GM19455 (cell line): ENCODE results near the gene OTUB1.
"Not testable (repeated sequence)": the region's sequence is repeated elsewhere in the genome, so short reads cannot be mapped to it uniquely, and the experiment has no call there.

Source experiments
- ATAC-seq: cut with Tn5 transposase; IDR thresholded peaks from one replicate; pipeline ENCODE4 v1.9.1; 2021; ENCODE audit not compliant: unreplicated experiment

Gene OTUB1

DNA sequence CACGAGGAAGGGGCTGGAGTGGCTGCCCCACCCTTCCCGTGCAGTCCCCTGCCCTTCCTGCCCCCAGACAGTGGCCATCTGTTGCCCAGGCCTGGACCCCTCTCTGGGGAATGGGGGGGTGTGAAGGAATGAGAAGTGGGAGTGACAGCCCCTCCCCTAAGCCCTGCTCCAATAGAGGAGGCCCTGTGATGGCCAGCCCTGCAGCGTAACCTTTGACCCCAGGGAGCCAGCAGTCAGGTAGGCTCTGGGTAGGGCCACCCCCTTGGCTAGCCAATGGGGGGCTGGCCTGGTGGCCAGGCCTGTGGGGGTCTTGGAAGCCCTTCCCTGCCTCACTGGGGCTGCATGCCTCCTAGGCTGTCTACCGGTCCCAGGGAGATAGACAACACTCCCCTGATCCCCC is 56.1 kb downstream of the OTUB1 start:
- no peak for ATAC-seq

DNA sequence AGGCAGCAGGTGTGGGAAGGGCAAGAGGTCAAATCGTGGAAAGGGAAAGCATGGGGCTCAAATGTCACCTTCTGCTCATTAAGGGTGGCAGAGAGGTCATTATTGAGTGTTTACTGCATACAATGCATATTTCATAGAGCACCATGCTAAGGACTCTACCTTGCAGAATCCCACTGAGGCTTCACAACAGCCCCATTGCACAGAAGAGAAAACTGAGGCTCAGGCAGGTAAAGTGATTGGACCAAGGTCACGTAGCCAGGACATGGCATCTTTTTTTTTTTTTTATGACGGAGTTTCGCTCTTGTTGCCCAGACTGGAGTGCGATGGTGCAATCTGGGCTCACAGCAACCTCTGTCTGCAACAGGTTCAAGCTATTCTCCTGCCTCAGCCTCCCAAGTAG is 57.3 kb downstream of the OTUB1 start:
- ATAC-seq, result no peak

DNA sequence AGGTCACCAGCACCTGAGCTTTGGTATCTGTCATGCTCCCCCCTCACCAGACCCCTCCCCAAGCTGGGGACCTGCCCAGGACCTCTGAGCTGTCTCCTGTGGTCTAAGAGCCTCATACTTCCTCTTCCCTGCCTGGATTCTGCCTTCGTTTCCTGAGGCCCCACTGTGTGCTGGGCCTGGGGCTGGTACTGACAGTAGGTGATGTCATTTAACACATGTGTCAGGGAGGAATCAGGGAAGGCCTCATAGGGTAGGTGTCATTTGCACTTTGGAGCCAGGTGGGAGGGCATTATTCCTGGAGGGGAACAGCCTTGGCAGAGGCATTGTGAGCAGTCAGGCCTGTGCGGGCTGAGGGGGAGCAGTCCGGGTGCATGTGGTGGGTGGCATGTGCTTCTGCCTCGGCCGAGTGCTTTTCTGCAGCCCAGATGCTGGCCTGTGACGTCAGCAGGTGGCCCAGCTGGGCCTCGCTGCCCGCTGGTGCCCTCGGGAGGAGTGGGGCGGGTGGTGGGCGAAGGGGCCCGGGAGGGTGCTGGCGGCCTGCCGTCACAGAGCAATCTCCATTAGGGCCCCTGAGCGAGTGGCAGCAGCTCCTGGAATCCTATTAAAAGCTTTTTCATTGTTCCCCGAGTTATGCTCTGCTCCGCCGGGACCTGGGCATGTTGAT is 58.6 kb downstream of the OTUB1 start:
- ATAC-seq, result no peak

DNA sequence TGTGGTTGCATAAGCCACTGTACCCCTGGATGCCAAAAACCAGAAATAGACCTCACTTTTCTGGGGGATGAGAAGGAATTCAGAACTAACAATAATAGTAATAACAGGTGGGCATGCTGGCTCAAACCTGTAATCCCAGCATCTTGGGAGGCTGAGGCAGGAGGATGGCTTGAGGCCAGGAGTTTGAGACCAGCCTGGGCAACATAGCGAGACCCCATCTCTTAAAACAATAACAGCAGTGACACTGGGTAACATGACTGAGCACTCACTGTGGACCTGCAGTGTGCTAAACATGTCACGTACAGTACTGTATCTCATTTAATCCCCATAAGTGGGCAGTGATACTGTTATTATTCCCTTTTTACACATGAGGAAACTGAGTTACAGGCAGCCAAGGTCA is 59.5 kb downstream of the OTUB1 start:
- ATAC-seq, result no peak

DNA sequence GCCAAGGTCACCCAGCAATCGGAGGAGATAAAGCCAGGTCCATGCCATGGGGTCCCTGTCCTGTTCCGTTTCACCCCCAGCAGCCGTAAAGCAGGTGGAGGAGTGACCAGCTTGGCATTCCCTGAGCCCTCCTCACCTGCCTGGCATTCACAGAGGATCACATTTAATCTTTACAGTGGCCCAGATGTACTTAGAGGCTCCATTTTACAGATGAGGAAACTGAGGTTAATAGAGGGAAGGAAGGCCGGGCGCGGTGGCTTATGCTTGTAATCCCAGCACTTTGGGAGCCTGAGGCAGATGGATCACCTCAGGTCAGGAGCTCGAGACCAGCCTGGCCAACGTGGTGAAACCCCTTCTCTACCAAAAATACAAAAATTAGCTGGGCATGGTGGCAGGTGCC is 61.1 kb downstream of the OTUB1 start:
- ATAC-seq, result not testable (repeated sequence)
